ENCODE results near the gene CHST8. TPM values are rescaled to one million over a fixed set of nuclear protein-coding genes. Genes with fewer than 3 reads are reported as not detected.

Gene CHST8
- total and polyA plus RNA-seq, 12 donors, result 0.13 to 0.50 (median 0.22) TPM; not detected in 3

DNA sequence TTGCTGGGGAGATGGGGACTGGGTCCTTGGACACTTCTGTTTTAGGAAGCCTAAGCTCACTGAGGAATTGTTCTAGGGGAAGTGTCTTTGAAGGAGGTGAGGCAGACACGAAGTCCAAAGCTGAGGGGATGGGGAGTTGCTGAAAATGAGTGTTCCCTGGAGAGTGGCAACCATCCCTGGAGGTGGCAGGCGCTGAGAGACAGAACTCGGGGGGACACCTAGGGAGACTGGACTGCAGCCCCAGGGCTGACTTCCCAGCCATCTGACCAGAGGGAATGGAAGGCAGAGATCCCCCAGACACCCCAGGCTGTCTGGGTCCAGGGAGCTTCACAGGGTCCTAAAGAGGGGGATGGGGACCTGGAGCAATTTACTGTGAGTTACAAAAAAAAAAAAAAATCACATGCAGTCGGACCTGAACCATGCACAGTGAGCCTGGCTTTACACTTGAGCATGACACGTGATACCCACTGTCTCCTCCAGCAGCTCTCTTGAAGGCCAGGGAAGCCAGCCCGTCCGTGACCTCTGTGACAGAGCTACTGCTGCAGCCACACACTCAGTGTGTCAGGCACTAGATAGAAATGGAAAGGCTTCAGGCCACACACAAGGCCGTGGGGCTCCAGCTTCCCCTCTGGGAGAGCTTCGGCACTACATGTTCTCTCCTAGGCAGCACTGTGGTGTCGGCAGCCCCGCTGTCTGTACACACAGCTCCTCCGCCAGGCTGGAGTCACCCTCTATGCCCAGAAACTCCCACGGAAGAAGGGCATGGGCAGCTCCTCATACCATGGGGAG is 97.8 kb downstream of the CHST8 start:
- Histone ChIP-seq H3K36me3 (no peaks in the 10 kb centered on the region), H3K27ac (no peak overlapping the region), H3K27me3 (peaks cover 0 to 34% (median 9%) of the 10 kb centered on the region in 7 donors), H3K9me3 (peaks cover 0 to 21% (median 0%) of the 10 kb centered on the region in 11 donors), H3K4me3 (no peak overlapping the region), H3K4me1 (no peaks in the 10 kb centered on the region)
- TF ChIP-seq, protein P1, sequence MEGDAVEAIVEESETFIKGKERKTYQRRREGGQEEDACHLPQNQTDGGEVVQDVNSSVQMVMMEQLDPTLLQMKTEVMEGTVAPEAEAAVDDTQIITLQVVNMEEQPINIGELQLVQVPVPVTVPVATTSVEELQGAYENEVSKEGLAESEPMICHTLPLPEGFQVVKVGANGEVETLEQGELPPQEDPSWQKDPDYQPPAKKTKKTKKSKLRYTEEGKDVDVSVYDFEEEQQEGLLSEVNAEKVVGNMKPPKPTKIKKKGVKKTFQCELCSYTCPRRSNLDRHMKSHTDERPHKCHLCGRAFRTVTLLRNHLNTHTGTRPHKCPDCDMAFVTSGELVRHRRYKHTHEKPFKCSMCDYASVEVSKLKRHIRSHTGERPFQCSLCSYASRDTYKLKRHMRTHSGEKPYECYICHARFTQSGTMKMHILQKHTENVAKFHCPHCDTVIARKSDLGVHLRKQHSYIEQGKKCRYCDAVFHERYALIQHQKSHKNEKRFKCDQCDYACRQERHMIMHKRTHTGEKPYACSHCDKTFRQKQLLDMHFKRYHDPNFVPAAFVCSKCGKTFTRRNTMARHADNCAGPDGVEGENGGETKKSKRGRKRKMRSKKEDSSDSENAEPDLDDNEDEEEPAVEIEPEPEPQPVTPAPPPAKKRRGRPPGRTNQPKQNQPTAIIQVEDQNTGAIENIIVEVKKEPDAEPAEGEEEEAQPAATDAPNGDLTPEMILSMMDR (IDR thresholded peaks at IDR 0.05), result no peak
- WGBS, 2 donors, result 58 to 64% methylated on average over 13 of the region's 13 CpGs
- intact Hi-C loops (cut with DNase I), result no loop called here
- peak in 4 of 8 donors; percentile 42 to 58 (median 50) for ATAC-seq
- no peak for DNase-seq

DNA sequence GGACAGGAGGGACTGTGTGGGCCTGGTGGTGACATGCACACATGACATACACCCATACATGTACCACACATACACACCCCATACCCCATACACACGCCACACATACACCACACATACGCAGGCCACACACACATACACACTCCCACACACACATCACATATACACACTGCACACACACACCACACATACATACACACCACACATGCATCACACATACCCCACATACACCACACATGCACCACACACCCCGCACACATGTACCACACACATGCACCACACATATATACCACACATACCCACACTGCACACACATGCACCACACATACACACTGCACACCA is 98.4 kb downstream of the CHST8 start:
- Histone ChIP-seq H3K36me3 (no peaks in the 10 kb centered on the region), H3K4me3 (no peak overlapping the region), H3K9me3 (peaks cover 0 to 15% (median 0%) of the 10 kb centered on the region in 11 donors), H3K27me3 (peaks cover 0 to 38% (median 13%) of the 10 kb centered on the region in 7 donors), H3K4me1 (no peaks in the 10 kb centered on the region), H3K27ac (no peak overlapping the region)
- intact Hi-C loops (cut with DNase I), result no loop called here
- DNase-seq (no peak), ATAC-seq (peak in 1 of 8 donors; percentile 7)
- TF ChIP-seq, protein P1 (IDR thresholded peaks at IDR 0.05), result no peak
- WGBS, 2 donors, result 89 to 96% methylated on average over 3 of the region's 3 CpGs

DNA sequence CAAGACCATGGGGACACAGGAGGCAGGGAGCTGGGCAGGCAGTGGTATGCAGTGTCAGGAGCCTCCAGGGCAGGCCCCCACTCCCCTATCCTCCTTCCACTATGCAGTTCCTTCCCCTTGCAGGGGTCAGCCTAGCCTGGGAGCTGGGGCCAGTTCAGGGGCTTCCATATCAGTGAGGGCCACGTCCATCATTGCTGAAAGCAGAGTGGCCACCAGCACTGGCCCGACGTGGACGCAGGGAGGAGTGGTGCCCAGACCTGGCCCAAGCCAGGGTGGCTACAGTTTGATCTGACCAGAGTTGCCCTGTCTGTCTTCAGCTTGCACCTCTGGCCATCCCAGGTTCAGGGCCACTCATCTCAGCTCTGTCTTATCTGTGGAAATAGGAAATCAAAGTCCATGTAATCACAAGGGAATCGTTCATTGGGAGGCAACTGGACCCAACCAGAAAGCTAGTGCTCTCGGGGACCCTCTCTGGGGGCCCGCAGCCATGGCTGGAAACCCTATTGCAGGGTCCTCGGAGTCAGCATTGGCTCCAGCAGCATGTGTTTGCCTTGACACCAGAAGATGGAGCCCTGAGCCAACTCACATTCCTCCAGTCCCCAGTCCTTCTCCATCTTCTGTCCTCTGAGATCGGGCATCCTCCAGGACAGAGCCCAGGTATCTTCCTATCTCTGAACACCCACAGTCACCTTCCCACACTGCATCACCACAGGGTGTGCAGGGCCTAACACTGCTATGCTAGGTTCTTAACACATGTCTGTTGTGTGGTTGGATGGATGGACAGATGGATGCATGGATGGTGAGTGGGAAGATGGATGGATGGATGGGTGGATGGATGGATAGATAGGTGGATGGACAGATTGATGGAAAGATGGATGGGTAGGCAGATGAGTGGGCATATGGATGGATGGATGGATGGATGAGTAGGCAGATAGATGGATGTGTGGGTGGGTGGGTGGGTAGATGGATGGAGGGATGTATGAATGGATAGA is 99.2 kb downstream of the CHST8 start:
- intact Hi-C loops (cut with DNase I), result no loop called here
- Histone ChIP-seq H3K4me1 (no peaks in the 10 kb centered on the region), H3K27me3 (peaks cover 0 to 38% (median 13%) of the 10 kb centered on the region in 7 donors), H3K27ac (no peak overlapping the region), H3K36me3 (no peaks in the 10 kb centered on the region), H3K9me3 (peaks cover 0 to 8% (median 0%) of the 10 kb centered on the region in 11 donors), H3K4me3 (no peak overlapping the region)
- no peak for ATAC-seq
- TF ChIP-seq, protein P1 (IDR thresholded peaks at IDR 0.05), result peak in 1 of 9 donors; percentile 24
- no peak for DNase-seq
- WGBS, 2 donors, result 68 to 77% methylated on average over 9 of the region's 9 CpGs

DNA sequence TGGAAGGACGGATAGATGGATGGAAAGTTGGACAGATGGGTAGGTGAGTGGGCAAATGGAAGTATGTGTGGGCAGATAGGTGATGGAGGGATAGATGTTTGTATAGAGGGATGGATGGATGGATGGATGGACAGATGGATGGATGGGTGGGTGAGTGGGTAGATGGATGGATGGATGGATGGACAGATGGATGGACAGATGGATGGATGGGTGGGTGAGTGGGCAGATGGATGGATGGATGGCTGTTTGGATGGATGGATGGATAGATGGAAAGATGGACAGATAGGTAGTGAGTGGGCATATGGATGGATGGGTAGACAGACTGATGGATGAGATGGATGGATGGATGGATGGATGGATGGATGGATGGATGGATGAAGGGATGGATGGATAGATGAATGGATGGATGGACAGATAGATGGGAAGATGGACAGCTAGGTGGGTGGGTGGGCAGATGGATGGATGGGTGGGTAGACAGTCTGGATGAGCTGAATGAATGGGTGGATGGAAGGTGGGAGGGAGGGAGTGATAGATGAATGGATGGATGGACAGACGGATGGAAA is 100.1 kb downstream of the CHST8 start:
- no peaks in the 10 kb centered on the region for H3K36me3 ChIP-seq
- DNase-seq (no peak), ATAC-seq (no peak)
- no peak overlapping the region for H3K4me3 ChIP-seq
- intact Hi-C loops (cut with DNase I), result no loop called here
- no peak overlapping the region for H3K27ac ChIP-seq
- 77 to 81% methylated on average over 2 of the region's 2 CpGs for WGBS, 2 donors
- H3K9me3 ChIP-seq, result peaks cover 0 to under 1% (median 0%) of the 10 kb centered on the region in 11 donors
- TF ChIP-seq, protein P1 (IDR thresholded peaks at IDR 0.05), result no peak
- H3K27me3 ChIP-seq, result peaks cover 0 to 45% (median 16%) of the 10 kb centered on the region in 7 donors
- no peaks in the 10 kb centered on the region for H3K4me1 ChIP-seq

Measured in heart right ventricle (tissue), 16 donors.